Upper lobe of right lung (tissue), 1 donor: ENCODE results near the gene SYNE1. TPM values are rescaled to one million over a fixed set of nuclear protein-coding genes. Genes with fewer than 3 reads are reported as not detected.

Experiments
- ATAC-seq: fragments of 200-7000 bp; cut with Tn5 transposase; one replicate; pipeline ENCODE4 v1.9.1; 2020; ENCODE audit warnings: mild to moderate bottlenecking, moderate library complexity
- DNase-seq: peaks from one replicate; pipeline ENCODE4 v3.0.0-alpha.2; 2020
- H3K27ac ChIP-seq: fragments of 200-600 bp; one replicate; pipeline ENCODE4 v1.8.0; 2022
- H3K27me3 ChIP-seq: fragments of 200-600 bp; one replicate; pipeline ENCODE4 v1.8.0; 2022; ENCODE audit warnings: mild to moderate bottlenecking
- H3K36me3 ChIP-seq: fragments of 200-600 bp; one replicate; pipeline ENCODE4 v1.8.0; 2022
- H3K4me1 ChIP-seq: fragments of 200-600 bp; one replicate; pipeline ENCODE4 v1.8.0; 2022
- H3K4me3 ChIP-seq: fragments of 200-600 bp; one replicate; pipeline ENCODE4 v1.8.0; 2022; ENCODE audit warnings: mild to moderate bottlenecking
- H3K9me3 ChIP-seq: fragments of 200-600 bp; one replicate; pipeline ENCODE4 v1.8.0; 2022
- intact Hi-C: fragments of 100-400 bp; cut with DNase I; formaldehyde crosslinking; loops from one replicate; pipeline ENCODE4 v1.11.0; 2022
- total RNA-seq: library from RNA; stranded (reverse); fragmentation: NEBNext Ultra II Directional; extraction: Animal tissue kit (Norgen Biotek cat#: 25700); gene quantifications from one replicate; pipeline ENCODE4 v1.2.1, GENCODE V29; 2021
- TF ChIP-seq, protein P1 (sequence below): fragments of 200-600 bp; IDR thresholded peaks from one replicate; pipeline ENCODE4 v1.8.0; 2022; ENCODE audit warnings: antibody characterized with exemption
- donor health status: DM: no; HTN: yes; CAD: no; lungs with severe emphysema.

SYNE1 gene
- total RNA-seq, 1 donor from 2014 or later = 168 TPM

DNA sequence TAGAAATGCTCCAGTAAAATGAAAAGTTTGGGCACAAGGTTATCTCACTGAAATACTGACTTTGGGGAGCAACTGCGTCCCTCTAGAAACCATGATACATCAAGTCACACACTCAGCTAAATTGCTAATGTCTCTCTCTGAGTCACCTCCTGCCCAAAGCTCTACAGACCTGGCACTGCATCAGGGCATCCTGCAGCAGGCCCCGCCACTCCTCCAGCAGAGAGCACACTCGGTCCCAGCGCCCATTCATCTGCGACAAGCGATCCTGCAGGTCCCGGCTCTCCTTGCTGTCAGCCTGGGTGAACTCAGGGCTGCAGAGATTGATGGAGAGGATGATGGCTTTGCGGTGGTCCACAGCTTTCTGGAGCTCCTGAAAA lies 500.7 kb downstream of the SYNE1 start:
- ATAC-seq (peak; percentile 46), DNase-seq (no peak)
- Histone ChIP-seq H3K4me3 (no peak overlapping the region), H3K9me3 (no peaks in the 10 kb centered on the region), H3K4me1 (no peaks in the 10 kb centered on the region), H3K36me3 (peaks cover 100% of the 10 kb centered on the region), H3K27ac (no peak overlapping the region), H3K27me3 (no peaks in the 10 kb centered on the region)
- TF ChIP-seq, protein P1, sequence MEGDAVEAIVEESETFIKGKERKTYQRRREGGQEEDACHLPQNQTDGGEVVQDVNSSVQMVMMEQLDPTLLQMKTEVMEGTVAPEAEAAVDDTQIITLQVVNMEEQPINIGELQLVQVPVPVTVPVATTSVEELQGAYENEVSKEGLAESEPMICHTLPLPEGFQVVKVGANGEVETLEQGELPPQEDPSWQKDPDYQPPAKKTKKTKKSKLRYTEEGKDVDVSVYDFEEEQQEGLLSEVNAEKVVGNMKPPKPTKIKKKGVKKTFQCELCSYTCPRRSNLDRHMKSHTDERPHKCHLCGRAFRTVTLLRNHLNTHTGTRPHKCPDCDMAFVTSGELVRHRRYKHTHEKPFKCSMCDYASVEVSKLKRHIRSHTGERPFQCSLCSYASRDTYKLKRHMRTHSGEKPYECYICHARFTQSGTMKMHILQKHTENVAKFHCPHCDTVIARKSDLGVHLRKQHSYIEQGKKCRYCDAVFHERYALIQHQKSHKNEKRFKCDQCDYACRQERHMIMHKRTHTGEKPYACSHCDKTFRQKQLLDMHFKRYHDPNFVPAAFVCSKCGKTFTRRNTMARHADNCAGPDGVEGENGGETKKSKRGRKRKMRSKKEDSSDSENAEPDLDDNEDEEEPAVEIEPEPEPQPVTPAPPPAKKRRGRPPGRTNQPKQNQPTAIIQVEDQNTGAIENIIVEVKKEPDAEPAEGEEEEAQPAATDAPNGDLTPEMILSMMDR = no peak
- intact Hi-C loops = no loop called here

DNA sequence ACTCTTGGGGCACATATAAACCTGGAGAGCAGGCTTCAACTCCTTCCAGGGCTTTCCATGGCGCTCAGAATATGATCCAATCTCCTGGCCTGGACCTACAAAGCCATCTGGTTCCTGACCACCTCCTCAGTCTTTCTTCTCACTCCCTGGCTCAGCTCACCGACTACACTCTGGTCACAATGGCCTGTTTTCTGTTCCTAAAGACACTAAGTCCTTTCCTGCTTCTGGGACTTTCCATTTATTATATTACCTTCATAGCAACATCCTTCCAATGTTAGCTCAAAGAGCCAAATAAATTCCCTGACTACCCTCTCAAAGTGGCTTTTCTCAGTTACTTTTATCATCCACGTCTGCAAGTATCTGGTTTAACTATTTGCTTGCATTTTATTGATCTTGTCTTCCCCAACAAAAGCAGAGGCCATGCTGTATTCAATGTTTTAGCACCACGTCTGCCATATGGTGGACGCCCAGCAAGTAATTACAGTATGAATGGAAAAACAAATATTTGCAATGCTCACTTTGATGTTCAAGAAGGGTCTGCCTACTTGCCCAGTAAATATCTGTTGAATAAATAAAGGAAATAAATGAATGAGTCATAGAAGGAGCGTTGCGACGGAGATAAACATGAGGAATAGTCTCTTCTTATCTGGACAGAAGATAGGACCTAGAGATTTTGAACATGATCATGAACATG lies 501.3 kb downstream of the SYNE1 start:
- H3K36me3 ChIP-seq = peaks cover 100% of the 10 kb centered on the region
- no peaks in the 10 kb centered on the region for H3K9me3 ChIP-seq
- no peak overlapping the region for H3K27ac ChIP-seq
- ATAC-seq (no peak), DNase-seq (no peak)
- TF ChIP-seq, protein P1 = no peak
- intact Hi-C loops = no loop called here
- no peaks in the 10 kb centered on the region for H3K27me3 ChIP-seq
- no peak overlapping the region for H3K4me3 ChIP-seq
- no peaks in the 10 kb centered on the region for H3K4me1 ChIP-seq

DNA sequence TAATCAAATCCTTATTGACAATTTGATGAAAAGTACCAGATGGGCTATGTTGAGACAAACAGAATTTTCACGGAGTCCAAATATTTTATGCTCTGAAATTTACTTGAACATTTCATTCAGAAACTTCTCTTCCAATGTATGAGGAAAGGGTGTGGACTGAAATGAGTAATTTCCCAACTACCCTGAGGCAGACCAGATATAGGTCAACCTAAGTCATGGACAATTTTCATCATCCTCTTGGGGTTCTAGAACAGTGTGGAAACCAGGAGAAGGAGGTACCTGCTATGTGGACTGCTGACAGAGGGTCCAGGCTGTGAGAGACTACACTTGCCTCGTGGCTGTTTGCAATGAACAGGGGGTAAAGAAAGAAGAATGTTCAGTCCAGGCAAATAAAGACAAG lies 506.7 kb downstream of the SYNE1 start:
- DNase-seq = no peak
- TF ChIP-seq, protein P1 = no peak
- no peak for ATAC-seq
- H3K9me3 ChIP-seq = no peaks in the 10 kb centered on the region
- H3K27ac ChIP-seq = peak overlapping the region; percentile 77
- H3K4me1 ChIP-seq = peaks cover 4% of the 10 kb centered on the region
- peaks cover 74% of the 10 kb centered on the region for H3K36me3 ChIP-seq
- peak overlapping the region; percentile 36 for H3K4me3 ChIP-seq
- intact Hi-C loops = no loop called here
- no peaks in the 10 kb centered on the region for H3K27me3 ChIP-seq

DNA sequence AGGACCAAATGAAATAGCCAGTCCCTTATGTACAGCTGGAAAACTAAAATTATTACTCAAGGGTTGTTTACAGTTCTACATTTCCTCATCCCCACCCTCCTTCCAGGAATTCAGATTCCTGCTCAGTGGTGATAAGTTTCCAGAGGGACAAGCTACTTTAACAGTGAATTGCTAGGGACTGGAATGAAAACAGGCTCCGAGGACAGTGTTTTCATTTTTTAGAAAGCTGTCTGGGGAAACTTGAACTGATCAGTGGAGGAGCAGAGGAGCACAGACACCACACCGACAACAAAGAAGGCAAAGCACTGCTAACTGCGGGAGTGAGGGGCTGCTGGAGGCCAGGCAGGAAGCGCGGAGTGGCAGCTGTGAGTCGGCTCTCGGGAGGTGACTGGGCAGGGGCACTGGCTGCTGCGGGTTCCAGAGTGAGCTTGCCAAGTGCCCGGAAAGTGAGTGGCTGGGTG lies 507.4 kb downstream of the SYNE1 start:
- TF ChIP-seq, protein P1 = no peak
- H3K27ac ChIP-seq = peak overlapping the region; percentile 77
- H3K9me3 ChIP-seq = no peaks in the 10 kb centered on the region
- peaks cover 72% of the 10 kb centered on the region for H3K36me3 ChIP-seq
- peak overlapping the region; percentile 36 for H3K4me3 ChIP-seq
- peaks cover 4% of the 10 kb centered on the region for H3K4me1 ChIP-seq
- intact Hi-C loops = no loop called here
- H3K27me3 ChIP-seq = no peaks in the 10 kb centered on the region
- DNase-seq (no peak), ATAC-seq (peak; percentile 78)

DNA sequence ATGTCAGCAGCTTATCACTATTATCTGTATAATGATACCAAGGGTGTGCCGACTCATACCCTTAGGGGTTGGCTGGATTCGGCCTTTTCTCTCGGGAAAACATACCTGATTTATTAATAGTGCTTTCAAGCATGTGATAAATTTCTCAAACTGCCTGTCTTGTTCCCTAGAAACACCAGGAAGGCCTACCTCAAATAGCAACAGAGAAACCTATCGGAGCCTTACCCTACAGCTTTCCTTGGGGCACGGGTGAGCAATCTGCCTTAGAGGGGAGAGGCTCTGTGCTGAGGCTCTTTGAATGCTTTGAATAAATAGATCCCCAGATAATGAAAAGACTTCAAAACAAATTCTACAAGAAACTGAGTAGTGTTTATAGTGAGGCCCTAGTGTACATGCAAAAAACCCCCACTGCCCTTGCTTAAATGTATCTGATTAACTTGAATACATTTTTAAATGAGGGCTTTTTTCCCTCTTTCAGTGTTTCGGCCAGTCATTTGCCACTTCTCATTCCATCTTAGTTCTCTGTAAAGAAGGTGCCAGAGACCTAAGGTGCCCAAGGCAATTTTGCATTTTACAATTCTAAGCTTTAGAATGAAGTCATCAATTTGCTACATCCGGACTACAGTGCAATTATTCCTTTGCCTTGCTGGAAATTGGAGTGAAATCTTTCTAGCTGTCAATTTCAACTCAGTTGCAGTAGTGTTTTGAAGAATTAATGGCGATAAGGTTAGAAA lies 509.6 kb downstream of the SYNE1 start:
- H3K27me3 ChIP-seq = no peaks in the 10 kb centered on the region
- intact Hi-C loops = no loop called here
- no peak overlapping the region for H3K4me3 ChIP-seq
- ATAC-seq = no peak
- peaks cover 4% of the 10 kb centered on the region for H3K4me1 ChIP-seq
- H3K27ac ChIP-seq = no peak overlapping the region
- no peaks in the 10 kb centered on the region for H3K9me3 ChIP-seq
- DNase-seq = no peak
- TF ChIP-seq, protein P1 = no peak
- peaks cover 52% of the 10 kb centered on the region for H3K36me3 ChIP-seq
